ENCODE results near the gene TTC34. TPM values are rescaled to one million over a fixed set of nuclear protein-coding genes. Genes with fewer than 3 reads are reported as not detected.

Gene TTC34
- total RNA-seq, 1 experiment from 2014 or later, result 1.7 TPM

- H3K4me3 ChIP-seq, result no peak overlapping the region
- H3K9me2 ChIP-seq (ENCODE audit: insufficient read depth), result no peaks in the 10 kb centered on the region
- H3K79me2 ChIP-seq (ENCODE audit: low read depth), result no peaks in the 10 kb centered on the region
- no TSS peak for BruUV-seq (replicated peaks)
- H3K27me3 ChIP-seq (ENCODE audit: insufficient read depth, low read depth), result peaks cover 83% of the 10 kb centered on the region
- no peaks in the 10 kb centered on the region for H3K9me3 ChIP-seq (ENCODE audit: insufficient read depth, low read depth)
- H2AFZ ChIP-seq, result no peak overlapping the region
- ChIA-PET CTCF (no interaction called here), POLR2A (ENCODE audit: unreplicated experiment) (no interaction called here)
- no peak overlapping the region for H3K27ac ChIP-seq
- H3K4me1 ChIP-seq (replicated peaks; ENCODE audit: insufficient read depth), result no peaks in the 10 kb centered on the region
- H3F3A ChIP-seq (ENCODE audit: insufficient read depth, low read depth), result no peaks in the 10 kb centered on the region
- no peak for DNase-seq
- TF ChIP-seq EZH2 (IDR thresholded peaks at IDR 0.05; ENCODE audit: low read depth) (no peak), CTCF (conservative IDR thresholded peaks at IDR 0.05) (no peak)
- no peaks in the 10 kb centered on the region for H4K20me1 ChIP-seq (ENCODE audit: insufficient read depth)
- no peaks in the 10 kb centered on the region for H3K36me3 ChIP-seq (ENCODE audit: low read depth)
- intact Hi-C loops (cut with micrococcal nuclease; ENCODE audit: unreplicated experiment), result no loop called here
- H3K4me2 ChIP-seq, result no peak overlapping the region
Measured at GRCh38 chr1:2847086-2847985, 45.8 kb upstream of the TTC34 start.

GRCh38 chr1:2845869-2846268, 44.4 kb upstream of the TTC34 start:
- POLR2A ChIA-PET (ENCODE audit: unreplicated experiment), result no interaction called here
- BruUV-seq (replicated peaks), result no TSS peak

GRCh38 chr1:2840036-2840809, 38.7 kb upstream of the TTC34 start:
- Histone ChIP-seq H3K9me2 (ENCODE audit: insufficient read depth) (no peaks in the 10 kb centered on the region), H3K4me3 (no peak overlapping the region), H3K4me1 (replicated peaks; ENCODE audit: insufficient read depth) (no peaks in the 10 kb centered on the region), H4K20me1 (ENCODE audit: insufficient read depth) (no peaks in the 10 kb centered on the region), H2AFZ (no peak overlapping the region), H3K4me2 (no peak overlapping the region), H3K36me3 (ENCODE audit: low read depth) (no peaks in the 10 kb centered on the region), H3K79me2 (ENCODE audit: low read depth) (no peaks in the 10 kb centered on the region), H3K27ac (no peak overlapping the region), H3K9me3 (ENCODE audit: insufficient read depth, low read depth) (no peaks in the 10 kb centered on the region), H3F3A (ENCODE audit: insufficient read depth, low read depth) (no peaks in the 10 kb centered on the region), H3K27me3 (ENCODE audit: insufficient read depth, low read depth) (peaks cover 88% of the 10 kb centered on the region)
- DNase-seq, result no peak
- POLR2A ChIA-PET (ENCODE audit: unreplicated experiment), result no interaction called here
- intact Hi-C loops (cut with micrococcal nuclease; ENCODE audit: unreplicated experiment), result no loop called here
- no TSS peak for BruUV-seq (replicated peaks)
- TF ChIP-seq CTCF (conservative IDR thresholded peaks at IDR 0.05) (no peak), EZH2 (IDR thresholded peaks at IDR 0.05; ENCODE audit: low read depth) (no peak)
- CTCF ChIA-PET, result no interaction called here

More at GRCh38 chr1:2845869-2846268, 44.4 kb upstream of the TTC34 start:
- no peaks in the 10 kb centered on the region for H3K9me3 ChIP-seq (ENCODE audit: insufficient read depth, low read depth)
- intact Hi-C loops (cut with micrococcal nuclease; ENCODE audit: unreplicated experiment), result no loop called here
- DNase-seq, result no peak
- peaks cover 86% of the 10 kb centered on the region for H3K27me3 ChIP-seq (ENCODE audit: insufficient read depth, low read depth)
- no peaks in the 10 kb centered on the region for H4K20me1 ChIP-seq (ENCODE audit: insufficient read depth)
- H3K79me2 ChIP-seq (ENCODE audit: low read depth), result no peaks in the 10 kb centered on the region
- H2AFZ ChIP-seq, result no peak overlapping the region
- CTCF ChIA-PET, result no interaction called here
- no peaks in the 10 kb centered on the region for H3K9me2 ChIP-seq (ENCODE audit: insufficient read depth)
- no peak for TF ChIP-seq EZH2 (IDR thresholded peaks at IDR 0.05; ENCODE audit: low read depth)
- no peak for TF ChIP-seq CTCF (conservative IDR thresholded peaks at IDR 0.05)
- H3K4me3 ChIP-seq, result no peak overlapping the region
- no peaks in the 10 kb centered on the region for H3K36me3 ChIP-seq (ENCODE audit: low read depth)
- no peaks in the 10 kb centered on the region for H3F3A ChIP-seq (ENCODE audit: insufficient read depth, low read depth)
- no peak overlapping the region for H3K4me2 ChIP-seq
- H3K4me1 ChIP-seq (replicated peaks; ENCODE audit: insufficient read depth), result no peaks in the 10 kb centered on the region
- H3K27ac ChIP-seq, result no peak overlapping the region

Data from PC-9 (cell line).